NCI-H82 treated with DMSO at 0.1 percent for 48 hours (cell line): ENCODE data around the gene GPR107.

Experiments used
- DNase-seq: peaks from one replicate; lab custom pipeline; 2025; ENCODE audit not compliant: unreplicated experiment; lab: John Stamatoyannopoulos, UW

The GPR107 gene

DNA sequence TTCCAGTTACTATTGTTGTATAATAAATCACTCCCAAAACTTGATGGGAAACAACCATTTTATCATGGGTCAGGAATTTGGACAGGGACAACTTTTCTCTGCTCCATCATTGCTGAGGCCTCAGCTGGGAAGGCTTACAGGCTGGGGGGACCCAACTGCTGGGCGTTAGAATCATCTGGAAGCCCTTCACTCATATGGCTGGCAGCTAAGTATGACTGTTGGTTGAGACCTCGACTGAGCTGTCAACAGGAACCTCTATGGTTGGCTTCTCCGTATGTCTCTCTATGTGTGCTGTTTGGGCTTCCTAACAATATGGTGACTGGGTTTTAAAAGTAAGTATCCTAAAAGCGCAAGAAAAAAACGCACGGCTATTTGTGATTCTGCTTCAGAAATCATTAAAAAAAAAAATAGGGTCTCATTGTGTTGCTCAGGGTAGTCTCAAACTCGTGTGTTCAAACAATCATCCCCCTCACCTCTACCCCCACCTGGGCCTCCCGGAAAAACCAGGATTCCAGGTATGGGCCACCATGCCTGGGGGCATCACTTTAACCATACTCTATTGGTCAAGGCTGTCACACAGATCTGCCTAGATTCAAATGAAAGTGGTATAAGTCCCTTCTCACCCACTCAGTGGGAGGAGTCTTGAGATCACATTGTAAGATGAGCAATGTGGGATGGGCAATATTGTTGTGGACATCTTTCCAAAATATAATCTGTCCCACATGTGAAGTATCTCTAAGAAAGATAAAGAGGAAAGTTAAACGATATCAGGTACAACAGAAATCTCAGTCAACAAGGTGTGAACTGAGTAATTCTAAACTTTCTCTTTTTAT lies 26.0 kb upstream of the GPR107 start:
- no peak for DNase-seq

DNA sequence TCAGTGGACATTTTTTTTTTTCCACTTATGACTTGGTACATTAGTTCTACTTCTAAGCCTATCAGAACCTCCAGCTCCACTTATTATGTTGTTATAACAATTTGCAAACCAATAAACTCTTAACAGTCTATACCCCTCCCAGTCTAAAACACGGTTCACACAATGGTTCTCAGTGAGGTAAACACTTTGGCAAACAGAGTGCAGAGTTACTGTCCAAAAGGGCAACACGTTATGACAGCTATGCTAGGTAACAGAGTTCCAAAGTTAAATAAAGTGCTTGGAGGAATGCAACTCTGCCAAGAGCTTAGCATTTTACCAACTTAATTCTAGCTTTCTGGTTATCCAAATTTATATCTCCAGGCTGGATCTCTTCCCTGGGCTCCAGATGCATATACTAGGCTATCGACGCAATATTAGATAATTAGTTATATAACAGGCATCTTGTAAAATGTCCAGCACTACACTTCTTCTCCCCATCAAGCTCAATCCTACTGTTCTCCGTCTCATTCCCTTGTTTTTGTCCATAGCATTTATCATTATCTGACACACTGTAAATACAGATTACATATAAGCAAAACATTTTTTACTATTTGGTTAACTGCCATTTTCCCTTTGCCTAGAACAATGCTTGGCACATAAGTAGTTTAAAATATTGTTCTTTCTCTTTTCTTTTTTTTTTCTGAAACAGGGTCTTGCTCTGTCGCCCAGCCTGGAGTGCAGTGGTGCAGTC lies 25.0 kb upstream of the GPR107 start:
- DNase-seq = no peak

DNA sequence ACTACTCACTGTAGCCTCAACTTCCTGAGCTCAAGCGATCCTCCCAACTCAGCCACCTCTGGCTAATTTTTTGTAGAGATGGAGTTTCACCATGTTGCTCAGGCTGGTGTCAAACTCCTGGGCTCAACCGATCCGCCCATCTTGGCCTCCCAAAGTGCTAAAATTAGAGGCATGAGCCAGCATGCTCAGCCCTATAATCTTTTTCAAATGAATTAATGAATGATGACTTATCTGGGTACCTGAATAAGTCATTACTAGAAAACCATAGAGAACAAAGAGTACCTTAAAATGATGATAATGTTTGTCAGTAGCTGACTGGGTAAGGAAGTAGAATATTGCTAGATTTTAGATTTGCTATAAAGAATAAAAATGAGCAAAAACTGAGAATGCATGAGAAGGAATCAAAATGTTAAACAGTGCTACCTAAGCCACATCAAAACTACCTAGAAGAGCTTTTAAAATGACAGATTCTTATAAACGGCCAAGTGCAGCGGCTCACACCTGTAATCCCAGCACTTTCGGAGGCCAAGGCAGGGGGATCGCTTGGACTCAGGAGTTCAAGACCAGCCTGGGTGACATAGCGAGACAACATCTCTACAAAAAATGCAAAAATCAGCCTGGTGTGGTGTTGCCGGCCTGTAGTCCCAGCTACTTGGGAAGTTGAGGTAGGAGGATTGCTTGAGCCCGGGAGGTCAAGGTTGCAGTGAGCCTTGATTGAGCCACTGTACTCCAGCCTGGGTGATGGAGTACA lies 24.3 kb upstream of the GPR107 start:
- no peak for DNase-seq

DNA sequence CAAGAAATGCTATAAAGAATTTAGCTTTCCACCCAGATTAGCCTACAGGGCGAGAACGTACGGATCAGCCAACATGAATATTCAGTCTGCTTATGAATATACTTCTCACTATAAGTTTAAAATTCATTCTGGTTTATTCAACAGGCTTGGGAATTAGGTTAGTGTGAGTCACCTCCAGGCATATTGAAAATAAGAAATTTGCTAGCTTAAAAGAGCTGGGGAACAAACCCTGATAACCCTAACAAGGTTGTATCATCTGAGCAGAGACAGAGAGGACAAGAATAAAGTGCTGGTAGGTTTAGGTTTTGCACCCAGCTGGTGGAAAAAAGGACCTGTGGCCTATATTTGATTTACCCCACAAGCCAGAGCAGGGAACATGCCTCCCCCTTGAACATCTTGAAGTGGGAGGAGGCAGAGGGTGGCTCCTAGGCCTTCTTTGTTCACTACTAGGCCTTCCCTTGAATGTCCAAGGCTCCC lies 23.0 kb upstream of the GPR107 start:
- DNase-seq = no peak

- no peak for DNase-seq
These were observed 19.1 kb upstream of the GPR107 start for GRCh38 chr9:130034570-130034969.

- no peak for DNase-seq
These were observed 17.6 kb upstream of the GPR107 start for GRCh38 chr9:130036099-130036498.

DNA sequence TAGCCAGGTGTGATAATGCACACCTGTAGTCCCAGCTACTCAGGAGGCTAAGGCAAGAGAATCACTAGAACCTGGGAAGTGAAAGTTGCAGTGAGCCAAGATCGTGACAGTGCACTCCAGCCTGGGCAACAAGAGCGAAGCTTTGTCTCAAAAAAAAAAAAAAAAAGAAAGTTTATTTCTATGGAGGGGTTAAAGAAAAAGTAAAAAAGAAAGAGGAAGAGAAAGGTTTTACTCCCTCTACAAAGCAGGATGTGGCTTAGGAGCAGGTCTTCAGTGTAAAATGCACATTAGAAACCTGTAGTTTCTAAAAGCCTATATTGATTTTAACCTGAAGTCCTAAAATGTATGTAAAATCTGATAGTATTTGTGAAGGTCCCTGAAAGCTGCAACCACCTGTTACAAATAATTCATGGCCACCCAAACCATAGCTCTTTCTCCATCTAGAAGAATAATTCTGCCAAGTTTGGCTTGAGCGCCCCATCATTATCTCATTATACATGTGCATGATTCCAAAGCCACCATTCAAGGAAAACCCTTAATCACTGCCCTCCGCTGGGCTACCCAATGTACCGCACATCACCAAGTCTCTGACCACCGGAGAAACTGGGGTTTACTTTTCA lies 14.1 kb upstream of the GPR107 start:
- DNase-seq = no peak

DNA sequence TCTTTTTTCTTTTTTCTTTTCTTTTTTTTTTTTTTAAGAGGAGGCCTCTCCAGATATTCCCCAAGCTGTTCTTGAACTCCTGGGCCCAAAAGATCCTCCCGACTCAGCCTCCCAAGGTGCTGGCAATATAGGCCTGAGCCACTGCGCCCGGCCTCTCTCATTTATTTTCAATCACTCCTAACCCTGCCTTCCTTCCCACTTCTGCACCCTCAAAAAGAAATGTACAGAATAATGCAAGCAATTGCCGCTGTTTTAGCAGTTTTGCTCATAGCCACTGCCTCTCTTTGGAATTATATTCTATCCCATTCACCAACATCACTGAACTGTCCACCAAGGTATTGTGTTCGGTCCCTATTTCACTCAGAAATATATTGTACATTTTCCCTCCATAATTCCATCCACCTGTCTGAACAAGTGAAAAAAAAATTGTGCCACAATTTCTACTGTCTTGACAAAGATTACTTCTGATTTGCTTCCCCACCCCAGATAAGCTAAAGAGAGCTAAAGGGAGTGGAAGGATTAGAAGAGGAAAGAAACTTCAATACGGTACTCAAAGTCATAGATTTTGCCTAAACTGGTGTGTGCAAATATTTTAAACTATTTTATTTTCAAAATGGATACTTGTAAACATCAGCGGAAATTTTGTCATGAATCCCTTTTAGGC lies 12.6 kb upstream of the GPR107 start:
- DNase-seq = no peak

DNA sequence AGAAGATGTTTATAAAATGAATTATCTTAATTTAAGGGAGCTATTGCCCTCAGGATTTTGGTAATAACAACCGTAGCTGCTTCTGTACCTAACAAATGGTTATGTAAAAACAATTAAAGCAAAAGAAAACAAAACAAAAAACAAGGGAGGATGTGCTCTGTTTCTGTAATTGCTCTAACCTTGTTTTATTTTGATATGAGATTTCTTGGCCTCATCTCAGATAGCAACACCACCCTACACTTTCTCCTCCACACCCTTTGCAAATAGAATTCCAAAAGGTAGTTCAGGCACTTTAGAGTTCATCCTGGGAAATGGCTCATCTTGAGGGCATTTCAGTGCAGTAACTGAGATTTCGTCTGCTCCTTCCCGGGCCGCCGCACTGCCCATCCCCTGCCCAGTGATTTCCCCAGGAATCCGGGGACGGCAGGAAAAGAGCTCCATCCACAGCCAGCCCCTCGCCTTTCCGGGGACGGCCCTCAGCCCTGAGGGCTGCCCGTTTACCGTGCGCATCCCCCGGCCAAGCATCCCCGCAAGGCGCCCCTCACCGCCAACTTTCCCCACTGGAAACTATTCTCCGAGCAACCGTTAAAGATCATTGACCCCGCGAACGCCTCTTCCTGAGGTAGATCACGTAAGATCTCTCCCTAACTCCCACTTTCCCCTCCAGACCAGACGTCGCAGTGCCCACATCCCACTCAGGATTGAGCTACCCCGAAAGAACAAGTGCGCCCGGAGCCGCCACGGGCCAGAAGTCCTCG lies 11.9 kb upstream of the GPR107 start:
- DNase-seq = no peak

DNA sequence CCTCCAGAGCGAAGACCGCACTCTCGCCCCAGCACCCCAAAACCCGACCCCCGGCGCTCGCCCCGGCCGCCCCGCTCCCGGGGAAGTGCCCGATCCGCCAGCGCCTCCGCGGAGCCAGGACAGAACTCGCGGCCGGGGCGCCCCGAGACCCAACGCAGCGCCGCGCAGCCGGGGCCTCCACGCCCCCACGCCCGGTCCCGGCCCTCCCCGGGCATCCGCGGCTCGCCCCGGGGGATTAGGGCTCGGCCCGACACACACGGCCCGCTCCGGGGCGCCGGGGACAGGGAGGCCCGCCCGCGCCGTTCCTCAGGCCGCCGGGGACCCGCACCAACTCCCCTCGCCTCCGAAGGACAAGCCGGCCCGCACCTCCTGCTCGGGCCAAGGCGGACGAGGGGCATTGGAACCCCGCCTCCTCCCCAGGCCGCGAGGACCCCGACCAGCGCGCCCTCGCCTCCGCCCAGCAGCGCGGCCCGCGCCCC lies 11.3 kb upstream of the GPR107 start:
- no peak for DNase-seq

GRCh38 chr9:130042885-130043653 lies 10.6 kb upstream of the GPR107 start, which contains the start of gene FNBP1:
Gene FNBP1 (minus strand): TSS chr9:130043189. CDS start chr9:130042975, 214 bp downstream.
- DNase-seq = peak; percentile 72

- no peak for DNase-seq
These were observed 9.8 kb upstream of the GPR107 start for GRCh38 chr9:130043654-130044623.

- no peak for DNase-seq
These were observed 7.8 kb upstream of the GPR107 start for GRCh38 chr9:130045725-130046450.

GRCh38 chr9:130049431-130050210 lies 4.1 kb upstream of the GPR107 start:
- no peak for DNase-seq

- no peak for DNase-seq
These were observed 3.2 kb upstream of the GPR107 start for GRCh38 chr9:130050462-130050861.

- DNase-seq = no peak
These were observed 1.9 kb upstream of the GPR107 start for GRCh38 chr9:130051855-130052254.
